Activated CD8-positive, alpha-beta memory T cell treated with anti-CD3 and anti-CD28 coated beads, Interleukin-2, amount 50 U/mL, for 1 hour (primary cell): ENCODE results near the gene PRELID3B.
"Not testable (repeated sequence)": the region's sequence is repeated elsewhere in the genome, so short reads cannot be mapped to it uniquely, and the experiment has no call there.

Experiments used
- DNase-seq: peaks from one replicate; pipeline ENCODE4 v3.0.0-alpha.2; 2020; ENCODE audit errors: extremely low read depth

The PRELID3B gene

DNA sequence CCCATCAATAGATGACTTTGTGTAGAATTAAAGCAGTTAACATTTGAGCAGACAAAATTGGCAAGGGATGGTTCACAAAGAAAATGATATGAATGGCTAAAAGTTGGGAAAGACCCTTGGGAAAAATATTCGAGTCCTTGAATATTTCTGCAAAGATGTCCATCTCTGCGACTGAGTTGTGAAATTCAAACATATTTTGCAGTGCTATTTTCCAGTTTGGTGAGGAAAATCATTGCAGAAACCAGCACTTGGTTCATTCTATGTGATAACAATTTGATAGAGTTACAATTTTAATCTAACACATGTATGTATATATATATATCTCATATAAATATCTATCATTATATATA is 6.1 kb upstream of the PRELID3B start:
- no peak for DNase-seq

DNA sequence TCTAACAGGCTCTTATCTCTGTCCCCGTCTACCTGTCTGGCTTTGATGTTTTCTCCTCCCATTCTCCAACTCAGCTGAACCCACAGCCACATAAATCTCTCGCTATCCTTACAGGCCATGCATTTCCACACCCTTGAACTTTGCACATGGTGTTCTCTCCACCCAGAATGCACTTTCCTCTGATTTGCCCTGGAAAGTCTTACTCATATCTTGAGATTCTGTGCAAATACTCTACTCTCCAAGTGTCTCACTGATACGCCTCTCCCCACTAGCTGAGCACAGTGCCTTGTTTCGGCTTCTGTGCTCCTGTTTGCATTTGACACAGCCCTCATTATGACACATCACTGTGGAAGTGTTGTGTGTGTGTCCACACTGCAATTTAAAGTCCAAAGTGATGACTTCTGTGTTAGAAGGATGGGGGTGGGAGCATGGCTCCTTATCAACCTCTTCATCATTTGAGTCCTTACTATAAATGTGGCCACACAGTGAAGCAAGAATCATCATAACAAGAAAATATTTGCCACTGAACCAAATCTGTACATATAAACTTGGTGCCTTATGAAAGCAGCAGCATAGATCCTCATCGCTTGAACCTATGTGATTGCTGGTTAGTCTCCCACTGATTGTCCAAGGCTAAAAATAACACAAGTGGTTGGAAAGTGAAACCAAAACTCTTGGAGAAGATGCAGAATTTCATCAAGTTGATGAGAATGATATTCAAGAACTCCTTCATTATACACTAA is 5.5 kb upstream of the PRELID3B start:
- no peak for DNase-seq

DNA sequence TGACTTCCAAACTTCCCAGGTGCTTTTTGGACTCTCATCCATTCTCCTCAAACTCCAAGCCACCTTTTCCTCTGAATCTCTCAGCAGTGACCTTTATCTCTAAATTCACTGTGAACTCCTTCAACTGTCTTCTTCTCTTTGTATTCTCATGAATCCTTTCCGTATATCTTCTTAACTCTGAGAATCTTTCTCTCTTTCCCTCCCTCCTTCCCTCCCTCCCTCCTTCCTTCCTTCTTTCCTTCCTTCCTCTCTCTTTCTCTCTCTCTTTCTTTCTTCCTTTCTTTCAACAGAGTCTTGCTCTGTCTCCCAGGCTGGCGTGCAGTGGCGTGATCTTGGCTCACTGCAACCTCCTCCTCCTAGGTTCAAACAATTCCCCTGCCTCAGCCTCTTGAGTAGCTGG is 4.3 kb upstream of the PRELID3B start:
- no peak for DNase-seq

DNA sequence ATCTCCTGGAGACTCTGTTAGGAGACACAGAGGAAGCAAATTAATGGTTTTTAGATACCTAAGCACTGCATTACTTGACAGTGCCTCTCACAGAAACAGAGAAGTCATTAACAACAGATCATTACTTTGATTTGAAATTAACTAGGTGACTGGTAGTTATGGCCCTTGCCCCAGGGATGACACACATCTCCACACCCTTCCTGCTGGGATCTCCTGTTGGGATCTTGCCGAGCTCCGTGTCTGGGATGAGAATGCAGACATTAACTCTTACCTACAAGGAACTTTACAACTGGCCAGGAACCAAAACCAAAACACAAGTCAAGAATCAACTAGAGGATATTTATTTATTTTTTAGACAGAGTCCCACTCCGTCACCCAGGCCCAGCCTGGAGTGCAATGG is 2.2 kb upstream of the PRELID3B start:
- no peak for DNase-seq

DNA sequence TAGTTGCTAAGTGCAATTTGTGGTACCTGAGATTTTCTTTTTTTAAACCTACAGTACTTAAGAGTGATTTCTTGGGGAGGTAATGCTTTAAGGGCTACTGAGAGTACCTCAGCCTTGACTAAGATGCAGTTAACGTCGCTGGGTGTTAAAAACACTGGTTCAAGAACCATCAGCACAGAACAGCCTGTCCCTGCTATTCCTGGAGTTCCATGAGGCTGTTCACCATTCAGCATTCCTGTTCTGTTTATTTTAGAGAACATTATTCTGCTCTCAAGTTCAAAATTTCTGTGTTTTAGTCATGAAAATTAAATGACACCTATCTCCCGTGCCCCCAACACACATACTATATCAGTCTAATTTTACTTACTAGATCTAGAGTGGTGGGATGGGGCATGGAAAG is 1.7 kb upstream of the PRELID3B start:
- no peak for DNase-seq

DNA sequence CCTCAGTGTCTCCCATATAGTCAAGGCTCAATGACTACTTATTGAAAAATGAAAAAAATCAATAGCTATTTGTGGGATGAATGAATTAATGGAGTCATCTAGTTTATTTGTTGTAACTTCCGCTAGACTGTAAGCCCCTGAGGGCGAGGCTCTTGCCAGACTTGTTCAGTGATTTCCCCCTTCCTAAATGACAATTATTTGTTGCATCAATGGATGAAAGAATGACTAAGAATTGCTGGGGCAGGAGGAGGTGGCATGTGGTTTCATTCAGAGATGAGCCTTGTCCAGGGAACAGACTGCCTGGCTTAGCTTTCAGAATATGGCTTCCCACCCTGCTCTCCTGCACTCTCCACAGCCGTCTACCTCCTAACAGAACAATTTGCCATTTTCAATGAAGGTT is 1.1 kb upstream of the PRELID3B start:
- DNase-seq = no peak

DNA sequence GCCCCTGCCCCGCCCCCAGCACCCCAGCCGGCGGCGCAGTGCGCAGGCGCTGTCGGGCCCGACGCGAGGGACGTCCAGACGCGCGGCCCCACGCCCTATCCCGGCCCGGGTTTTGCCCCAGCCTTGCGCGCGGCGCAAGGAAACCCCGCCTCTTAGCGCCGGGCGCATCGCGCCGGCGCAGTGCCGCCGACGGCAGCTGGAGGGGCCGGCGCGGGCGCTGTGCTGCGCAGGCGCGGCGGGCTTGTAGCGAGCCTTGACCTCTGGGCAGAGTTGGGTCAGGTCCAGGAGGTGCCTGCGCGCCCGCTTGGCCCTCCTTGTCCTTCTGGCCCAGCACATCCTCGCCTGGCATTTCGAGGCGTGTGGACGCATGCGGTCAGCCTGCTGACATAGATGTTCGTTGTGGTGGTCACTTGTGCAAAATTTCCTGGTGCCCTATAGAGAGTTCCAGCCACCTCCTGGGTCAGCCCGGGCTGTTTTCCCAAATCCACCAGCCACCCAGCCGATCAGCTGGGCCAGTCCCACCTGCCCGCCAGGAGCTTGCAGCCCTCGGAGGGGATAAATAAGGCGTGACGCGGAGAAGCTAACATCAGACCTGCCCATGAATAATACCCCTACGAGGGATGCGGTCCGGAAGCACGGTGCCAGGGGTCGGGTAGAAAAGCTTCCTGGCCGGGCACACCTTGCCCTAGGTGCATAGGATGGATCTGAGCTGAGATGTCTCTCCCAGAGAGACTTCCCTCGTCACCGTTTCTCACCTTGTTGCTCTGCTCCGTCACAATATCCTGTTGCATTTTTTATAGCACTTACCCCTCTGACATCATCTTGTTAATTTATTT is 428 bp upstream of the PRELID3B start:
- peak; percentile 78 for DNase-seq

DNA sequence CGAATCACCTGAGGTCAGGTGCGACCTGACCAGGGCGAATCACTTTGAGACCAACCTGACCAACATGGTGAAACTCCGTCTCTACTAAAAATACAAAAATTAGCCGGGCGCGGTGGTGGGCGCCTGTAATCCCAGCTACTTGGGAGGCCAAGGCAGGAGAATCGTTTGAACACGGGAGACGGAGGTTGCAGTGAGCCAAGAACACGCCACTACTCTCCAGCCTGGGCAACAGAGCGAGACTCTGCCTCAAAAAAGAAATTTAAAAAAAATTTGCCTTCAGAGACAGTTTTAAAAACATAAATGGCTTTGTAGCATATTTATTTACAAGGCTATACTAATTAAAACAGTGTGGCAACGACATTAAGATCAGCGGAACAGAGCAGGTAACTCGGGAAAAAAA is 1.1 kb downstream of the PRELID3B start:
- not testable (repeated sequence) for DNase-seq

DNA sequence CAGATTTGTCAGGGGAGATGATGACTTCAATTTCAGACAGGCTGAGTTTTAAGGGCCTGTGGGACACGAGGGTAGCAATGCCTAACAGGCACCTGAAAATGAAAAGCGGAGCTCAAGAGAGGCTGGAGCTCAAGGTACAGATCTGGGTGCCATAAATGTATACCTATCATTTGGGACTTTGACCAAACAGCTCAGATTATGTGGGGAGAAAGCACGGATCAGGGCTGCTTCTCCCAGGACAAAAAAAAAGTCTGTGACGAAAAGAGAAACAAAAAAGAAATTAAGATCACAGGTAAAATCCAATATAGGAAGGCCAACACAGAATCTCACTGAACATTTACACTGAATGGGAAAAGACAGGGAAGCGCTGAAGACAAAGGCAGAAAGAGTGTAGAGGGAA is 1.9 kb downstream of the PRELID3B start:
- DNase-seq = no peak

DNA sequence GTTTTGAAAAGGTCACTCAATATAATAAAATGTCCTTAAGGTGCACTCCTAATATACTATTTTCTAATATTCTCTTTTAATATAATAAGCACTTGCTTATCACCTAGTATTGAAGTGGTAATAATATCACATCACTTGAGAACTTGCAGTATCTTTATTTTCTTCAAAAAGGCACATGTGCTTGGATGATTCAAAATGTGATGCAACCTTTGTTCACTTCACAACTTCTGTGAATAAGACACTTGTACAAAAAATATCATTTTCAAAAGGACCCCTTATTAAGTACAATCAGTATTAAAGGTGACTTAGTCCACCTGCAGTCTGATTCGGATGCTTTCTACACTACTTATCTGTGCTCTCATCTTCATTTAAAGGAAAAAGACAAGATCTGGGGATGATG is 3.4 kb downstream of the PRELID3B start:
- DNase-seq = no peak

DNA sequence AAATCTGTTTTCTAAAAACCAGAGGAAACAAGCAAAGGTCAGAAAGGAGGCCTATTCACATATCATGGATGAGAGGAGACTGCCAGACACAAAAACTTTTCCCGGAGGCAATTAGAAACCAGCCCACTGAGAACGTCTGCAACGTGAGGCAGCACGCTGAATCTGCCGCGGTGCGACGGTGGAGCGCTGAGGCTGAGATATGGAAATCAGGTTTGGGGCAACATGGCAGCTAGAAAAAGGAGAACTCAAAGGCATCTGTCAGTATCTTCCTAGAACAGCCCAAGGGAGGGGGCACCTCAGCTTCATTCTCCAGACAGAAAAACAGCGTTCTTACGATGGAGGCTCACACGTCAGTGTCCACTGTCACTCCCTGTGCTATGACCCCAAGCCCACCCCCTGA is 5.2 kb downstream of the PRELID3B start:
- DNase-seq = no peak

DNA sequence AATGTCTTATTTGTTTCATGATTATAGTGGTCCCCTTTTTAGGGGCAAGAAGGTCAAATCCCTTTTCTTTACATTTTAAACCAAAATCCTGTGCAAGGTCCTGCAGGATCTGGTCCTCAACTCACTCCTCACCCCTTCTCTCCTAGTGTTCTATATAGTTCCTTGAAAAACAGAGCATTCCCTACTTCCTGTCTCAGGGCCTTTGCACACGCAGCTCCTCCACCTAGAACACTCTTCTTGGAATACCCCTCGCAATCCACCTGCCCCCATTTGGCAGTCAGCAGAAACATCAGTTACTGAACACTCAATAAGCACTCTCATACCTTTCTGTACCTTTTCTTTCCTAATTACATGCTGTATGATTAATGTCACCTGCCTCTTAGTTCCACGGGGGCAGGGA is 7.2 kb downstream of the PRELID3B start:
- no peak for DNase-seq

DNA sequence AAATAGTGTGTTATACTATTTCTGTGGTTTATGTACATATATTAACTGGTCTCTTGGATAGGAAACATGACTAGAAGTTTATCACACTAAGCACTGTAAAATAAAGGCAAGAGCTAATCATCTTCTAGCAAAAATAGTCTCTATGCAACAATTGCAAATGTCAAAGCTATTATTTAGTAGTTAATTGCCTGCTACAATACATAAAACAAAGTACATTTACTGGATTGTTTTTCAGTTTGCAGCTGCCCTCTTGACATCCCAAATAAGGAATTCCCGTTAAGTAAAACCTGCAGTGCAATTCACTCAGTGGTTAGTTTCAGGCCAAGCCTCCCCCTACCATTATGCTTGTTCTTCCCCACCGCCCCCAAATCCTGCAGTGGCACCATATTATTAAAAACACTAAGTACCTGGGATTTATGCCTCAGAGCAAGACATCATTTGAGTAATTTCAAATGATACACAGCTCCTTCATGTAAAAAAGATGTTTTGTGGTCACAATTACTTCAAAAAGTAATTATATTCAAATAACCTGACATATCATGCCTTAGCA is 8.9 kb downstream of the PRELID3B start:
- DNase-seq = no peak

DNA sequence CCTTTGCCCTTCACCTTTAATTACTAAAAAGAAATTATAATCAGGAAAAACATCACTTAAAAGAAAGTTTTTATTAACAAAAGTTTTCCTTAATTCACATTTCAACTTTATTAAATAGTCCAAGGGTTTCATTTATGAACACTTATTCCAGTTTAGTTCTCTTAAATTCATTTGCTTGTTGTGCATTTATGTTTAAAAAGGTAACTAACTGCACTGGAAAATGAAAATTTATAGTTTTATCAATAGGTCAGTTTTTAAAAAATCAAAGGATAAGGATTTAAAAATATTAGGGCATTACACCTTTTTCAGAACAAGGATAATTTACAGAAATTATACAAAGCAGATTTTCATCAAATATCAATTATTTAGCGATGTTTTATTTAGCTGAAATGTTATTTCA is 9.5 kb downstream of the PRELID3B start:
- no peak for DNase-seq

DNA sequence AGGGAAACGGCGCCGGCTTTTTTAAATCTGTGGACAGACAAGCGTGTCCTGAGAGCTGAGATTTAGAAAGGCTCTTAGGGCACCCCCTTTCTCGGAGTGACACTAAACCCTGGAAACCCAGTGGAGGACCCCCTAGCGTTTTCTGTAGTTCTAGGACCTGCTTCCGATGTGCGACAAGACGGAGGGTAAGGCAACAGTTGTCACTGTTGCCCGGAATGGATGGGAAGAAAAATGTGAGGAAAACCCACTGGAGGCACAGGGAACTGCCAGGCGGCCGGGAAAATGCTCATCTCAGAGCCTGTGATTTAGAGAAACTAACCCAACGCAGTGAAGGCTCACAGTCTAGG is 9.9 kb downstream of the PRELID3B start:
- no peak for DNase-seq

DNA sequence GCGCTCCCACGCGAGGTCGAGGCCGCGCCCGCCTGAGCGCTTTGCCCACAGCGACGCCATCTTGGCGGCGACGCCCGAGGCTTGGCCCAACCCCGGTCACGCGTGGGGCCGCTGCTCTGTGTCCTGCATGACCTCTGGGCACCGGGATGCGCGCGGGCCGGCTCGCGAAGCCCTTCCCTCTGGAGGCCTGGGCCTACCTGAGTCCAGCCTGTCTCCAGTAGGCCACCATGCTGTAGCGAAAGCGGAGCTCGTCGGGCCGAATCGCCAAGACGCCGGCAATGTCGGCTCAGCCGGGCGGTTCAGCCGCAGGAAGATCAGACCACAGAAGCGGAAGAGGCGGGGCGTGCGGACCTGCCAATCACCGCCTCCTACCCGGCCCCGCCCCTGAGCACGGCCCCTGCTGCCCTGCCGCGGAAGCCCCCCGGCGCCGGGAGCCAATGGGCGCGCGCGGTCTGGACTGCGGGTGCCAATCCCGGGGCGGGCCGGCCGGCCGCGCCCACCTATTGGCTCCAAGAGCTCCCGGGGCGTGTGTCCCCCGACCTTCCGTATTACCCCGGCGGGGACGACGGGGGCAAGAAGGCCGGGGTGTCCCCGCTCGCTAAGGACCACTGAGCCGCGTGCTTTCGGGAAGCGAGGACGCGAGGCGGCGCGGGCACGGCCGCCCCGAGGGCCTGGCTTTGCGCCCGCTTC is 10.4 kb downstream of the PRELID3B start, which contains the start of gene ATP5F1E:
TSS of gene ATP5F1E (minus strand) at position 313 of the 690 bp plus-strand sequence. CDS start at position 229, 84 bp downstream.
- peak; percentile 87 for DNase-seq

DNA sequence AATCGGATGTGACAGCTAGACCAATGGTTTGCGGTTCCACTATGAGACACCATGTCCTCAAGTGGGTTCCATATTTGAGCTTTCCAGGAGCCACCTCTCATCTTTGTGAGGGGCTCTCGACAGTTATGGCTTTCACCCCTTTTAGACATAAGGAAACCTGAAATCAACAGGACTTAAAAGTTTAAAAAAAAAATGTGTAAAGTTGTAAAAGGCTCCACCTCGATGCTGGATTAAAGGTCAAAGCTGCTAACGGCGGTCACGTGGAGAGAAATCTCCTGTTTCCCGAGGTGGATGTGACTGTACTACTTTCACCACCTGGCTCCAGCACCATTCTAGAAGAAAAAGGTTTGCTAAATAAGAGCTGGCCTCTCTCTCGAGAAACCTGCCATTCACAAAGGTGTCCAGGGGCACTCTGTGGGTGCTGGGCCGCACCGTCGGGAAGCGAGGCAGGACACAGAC is 11.0 kb downstream of the PRELID3B start:
- DNase-seq = no peak

DNA sequence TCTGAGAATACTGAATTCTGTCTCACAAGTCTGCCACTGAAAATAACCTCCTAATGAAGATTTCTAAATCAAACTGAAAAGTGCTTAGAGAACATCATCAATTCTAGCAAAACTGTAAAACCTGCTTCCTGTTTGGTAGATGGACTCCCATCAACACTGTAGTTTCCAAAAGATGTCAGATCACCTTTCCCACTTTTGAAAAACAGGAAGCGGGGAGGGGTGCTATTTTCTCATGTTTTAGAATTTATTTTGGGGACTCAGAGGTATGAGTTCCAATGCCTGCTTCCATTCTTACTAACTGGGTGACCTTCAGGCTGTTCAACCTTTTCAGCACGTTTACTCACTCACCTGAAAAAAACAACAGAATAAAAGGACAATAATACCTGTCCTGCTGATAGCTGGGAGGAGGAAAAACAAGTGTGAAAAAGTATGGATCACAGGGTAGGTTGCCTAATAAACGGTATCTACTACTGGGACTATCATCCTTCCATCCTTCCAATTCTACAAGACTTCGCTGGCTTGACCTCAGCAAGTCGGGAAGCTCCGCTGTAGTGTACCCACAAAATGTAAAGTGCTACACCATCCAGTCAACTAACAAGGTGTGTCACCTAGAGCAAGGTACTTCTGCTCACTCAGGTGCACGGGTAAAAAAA is 11.5 kb downstream of the PRELID3B start:
- DNase-seq = no peak

DNA sequence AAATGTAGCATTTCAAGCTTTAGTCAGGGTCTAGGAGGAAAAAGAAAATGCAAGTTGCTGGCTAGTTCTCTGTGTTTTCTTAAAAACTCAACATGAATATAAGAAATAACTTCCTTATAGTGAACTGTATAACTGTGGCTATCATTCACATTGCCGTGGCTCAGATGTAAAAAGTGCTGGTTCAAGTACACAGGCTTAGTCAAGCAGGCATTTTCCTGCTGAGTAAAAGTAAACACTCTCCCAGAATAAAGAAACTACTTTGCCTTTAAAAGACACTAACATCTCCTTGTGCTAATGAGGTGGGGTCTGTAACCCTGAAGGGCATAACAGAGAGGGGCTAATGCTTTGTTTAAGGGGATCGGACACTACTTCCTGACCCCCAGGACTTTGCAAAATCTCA is 13.8 kb downstream of the PRELID3B start:
- DNase-seq = no peak

DNA sequence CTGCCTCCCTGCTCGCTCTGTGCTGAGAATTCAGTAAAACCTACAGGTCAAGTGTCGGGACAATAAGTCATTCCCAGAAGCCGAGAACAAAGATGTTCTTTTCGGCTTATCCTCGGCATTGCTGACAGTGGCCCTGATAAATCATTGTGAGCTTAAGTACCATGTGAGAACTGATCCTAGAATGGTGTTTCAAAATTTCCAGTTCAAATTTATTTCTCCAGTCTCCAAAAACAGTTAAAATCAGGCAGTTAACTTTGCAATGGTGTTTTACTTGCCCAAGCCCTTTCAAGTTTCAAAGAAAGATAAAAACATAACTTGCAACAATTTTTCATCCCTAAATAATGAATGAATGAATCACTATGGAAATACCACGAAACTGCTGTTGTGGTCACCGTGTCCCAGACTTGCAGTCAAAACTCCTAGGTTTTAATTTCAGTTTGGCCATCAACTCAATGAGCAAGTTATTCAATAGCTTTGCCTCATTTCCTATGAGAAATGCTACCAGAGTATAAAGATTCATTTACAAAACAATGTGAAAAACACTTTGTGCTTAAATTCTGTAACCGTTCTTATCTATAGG is 14.8 kb downstream of the PRELID3B start:
- DNase-seq = no peak

DNA sequence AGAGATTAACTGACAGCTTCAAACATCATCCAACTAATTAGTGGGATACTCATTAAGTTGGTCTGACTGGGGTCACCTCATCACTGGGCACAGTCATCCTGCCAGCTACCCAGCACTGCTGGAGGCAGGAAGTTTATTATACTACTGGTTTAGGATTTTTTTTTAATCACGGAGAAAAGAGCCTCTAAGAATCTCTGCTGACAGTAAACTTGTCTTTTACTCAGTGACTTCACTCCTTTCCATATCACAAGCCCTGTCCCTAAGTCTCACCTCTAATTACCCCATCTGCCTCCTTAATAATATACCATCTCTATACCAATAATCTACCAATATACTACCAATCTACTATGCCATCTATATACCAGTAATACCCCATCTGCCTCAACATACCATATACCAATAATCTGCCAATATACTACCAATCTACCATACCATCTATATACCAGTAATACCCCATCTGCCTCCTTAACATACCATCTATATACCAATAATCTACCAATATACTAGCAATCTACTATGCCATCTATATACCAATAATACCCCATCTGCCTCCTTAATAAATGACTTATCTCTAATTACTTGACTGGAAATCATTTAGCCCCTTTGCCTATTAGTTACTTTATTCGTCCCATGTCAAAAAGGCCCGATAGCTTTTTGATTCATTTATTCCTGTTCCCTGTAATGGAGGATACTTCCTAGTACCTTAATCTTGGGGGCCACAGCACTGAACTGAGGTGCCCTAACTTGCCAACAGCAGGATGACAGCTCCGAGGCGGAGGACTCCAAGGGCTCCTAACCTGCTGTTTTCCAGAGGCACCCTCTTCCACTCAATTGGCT is 15.5 kb downstream of the PRELID3B start:
- no peak for DNase-seq
